Peyer's patch (tissue), 4 donors: Measurements from ENCODE around the gene CAST.

Experiments used
- CTCF ChIP-seq, 6 experiments: fragments of 450-650 bp in 4 of 6; fragments of 200-600 bp in 2 of 6; sonication (generic) in 1 of 6; IDR thresholded peaks; one replicate each; pipeline ENCODE4 v1.5.1; 2017 to 2019; ENCODE audit warnings: antibody characterized with exemption in 6 of 6, mild to moderate bottlenecking in 3 of 6, moderate library complexity in 1 of 6
- POLR2A ChIP-seq, 2 donors: fragments of 450-650 bp; IDR thresholded peaks; one replicate each; pipeline ENCODE4 v1.5.1; 2017; ENCODE audit warnings: antibody characterized with exemption in 2 of 2, mild to moderate bottlenecking in 2 of 2, moderate library complexity in 2 of 2

DNA sequence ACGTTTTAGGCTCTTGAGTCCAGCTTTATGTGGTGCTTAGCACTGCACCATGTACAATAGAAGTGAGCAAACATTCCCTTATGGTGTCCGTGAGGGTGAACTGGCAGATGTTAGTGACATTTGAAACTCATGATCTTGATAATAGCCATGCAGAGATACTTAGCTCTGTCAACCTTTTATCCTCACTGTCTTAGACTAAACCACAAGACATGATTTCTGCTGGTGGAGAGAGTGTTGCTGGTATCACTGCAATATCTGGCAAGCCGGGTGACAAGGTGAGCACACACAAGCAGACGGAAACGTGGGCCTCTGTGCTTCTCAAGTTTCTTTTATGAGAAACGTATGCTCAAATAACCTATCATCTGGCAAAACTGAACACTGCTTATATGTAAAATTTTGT is 68.4 kb downstream of the CAST start:
- TF ChIP-seq CTCF (IDR thresholded peaks at IDR 0.05) (no peak), POLR2A (IDR thresholded peaks at IDR 0.05) (no peak)
